Activated naive CD8-positive, alpha-beta T cell treated with anti-CD3 and anti-CD28 coated beads, Interleukin-2, amount 50 U/mL, for 24 hours (primary cell): ENCODE results near the gene MAS1.
A peak's percentile ranks its signal among the peaks of the same experiment; 100 is the strongest.
"Not testable (repeated sequence)": the region's sequence is repeated elsewhere in the genome, so short reads cannot be mapped to it uniquely, and the experiment has no call there.

Source experiments
- ATAC-seq: fragments of 150-1000 bp; cut with Tn5 transposase; one replicate; pipeline ENCODE4 v1.10.0; 2021
- DNase-seq: peaks from one replicate; pipeline ENCODE4 v3.0.0; 2021
- H3K27ac Mint-ChIP-seq: one replicate; pipeline ENCODE4 v1.8.0; 2021; ENCODE audit warnings: mild to moderate bottlenecking, mixed read lengths
- H3K27me3 Mint-ChIP-seq: one replicate; pipeline ENCODE4 v1.8.0; 2021; ENCODE audit warnings: mixed read lengths
- H3K36me3 Mint-ChIP-seq: one replicate; pipeline ENCODE4 v1.8.0; 2021; ENCODE audit warnings: low read depth, mixed read lengths
- H3K4me1 Mint-ChIP-seq: one replicate; pipeline ENCODE4 v1.8.0; 2021; ENCODE audit warnings: mixed read lengths
- H3K4me3 Mint-ChIP-seq: one replicate; pipeline ENCODE4 v1.8.0; 2021; ENCODE audit warnings: mild to moderate bottlenecking, moderate library complexity, mixed read lengths
- H3K9me3 Mint-ChIP-seq: one replicate; pipeline ENCODE4 v1.8.0; 2021; ENCODE audit warnings: mixed read lengths

Gene MAS1

GRCh38 chr6:159890792-159891191 lies at the start of gene MAS1:
Gene MAS1 (plus strand): TSS chr6:159890988. CDS start chr6:159906956, 15,968 bp downstream.
- no peak within 1 kb of the TSS for H3K4me3 Mint-ChIP-seq
- no peaks in the 10 kb centered on the region for H3K4me1 Mint-ChIP-seq
- no peaks in the 10 kb centered on the region for H3K36me3 Mint-ChIP-seq
- H3K27me3 Mint-ChIP-seq: peaks cover 36% of the 10 kb centered on the region
- H3K9me3 Mint-ChIP-seq: no peaks in the 10 kb centered on the region
- ATAC-seq: no peak
- no peak within 1 kb of the TSS for H3K27ac Mint-ChIP-seq
- no peak for DNase-seq

- no peaks in the 10 kb centered on the region for H3K9me3 Mint-ChIP-seq
- no peak for DNase-seq
- H3K4me1 Mint-ChIP-seq: no peaks in the 10 kb centered on the region
- ATAC-seq: no peak
- H3K27ac Mint-ChIP-seq: no peak overlapping the region
- H3K27me3 Mint-ChIP-seq: no peaks in the 10 kb centered on the region
- H3K4me3 Mint-ChIP-seq: no peak overlapping the region
- no peaks in the 10 kb centered on the region for H3K36me3 Mint-ChIP-seq
Measured at GRCh38 chr6:159842035-159842434, 48.8 kb upstream of the MAS1 start.

- no peak overlapping the region for H3K27ac Mint-ChIP-seq
- H3K27me3 Mint-ChIP-seq: no peaks in the 10 kb centered on the region
- H3K36me3 Mint-ChIP-seq: no peaks in the 10 kb centered on the region
- ATAC-seq (peak; percentile 24), DNase-seq (no peak)
- H3K4me1 Mint-ChIP-seq: no peaks in the 10 kb centered on the region
- H3K9me3 Mint-ChIP-seq: peaks cover 4% of the 10 kb centered on the region
- no peak overlapping the region for H3K4me3 Mint-ChIP-seq
Measured at GRCh38 chr6:159844737-159845645, 45.8 kb upstream of the MAS1 start.

- not testable (repeated sequence) for H3K9me3 Mint-ChIP-seq, H3K27me3 Mint-ChIP-seq, ATAC-seq, H3K4me1 Mint-ChIP-seq, H3K4me3 Mint-ChIP-seq, H3K27ac Mint-ChIP-seq, H3K36me3 Mint-ChIP-seq, DNase-seq
Measured at GRCh38 chr6:159848552-159848951, 42.2 kb upstream of the MAS1 start.

- not testable (repeated sequence) for DNase-seq, H3K27ac Mint-ChIP-seq, ATAC-seq, H3K27me3 Mint-ChIP-seq, H3K4me3 Mint-ChIP-seq, H3K36me3 Mint-ChIP-seq, H3K4me1 Mint-ChIP-seq, H3K9me3 Mint-ChIP-seq
Measured at GRCh38 chr6:159849851-159850250, 40.9 kb upstream of the MAS1 start.

GRCh38 chr6:159852877-159853276 lies 37.9 kb upstream of the MAS1 start:
- Mint-ChIP-seq H3K27me3 (no peaks in the 10 kb centered on the region), H3K4me3 (no peak overlapping the region), H3K9me3 (peaks cover 10% of the 10 kb centered on the region), H3K27ac (no peak overlapping the region), H3K4me1 (no peaks in the 10 kb centered on the region), H3K36me3 (no peaks in the 10 kb centered on the region)
- DNase-seq: no peak
- ATAC-seq: no peak

- DNase-seq (no peak), ATAC-seq (no peak)
- H3K4me1 Mint-ChIP-seq: no peaks in the 10 kb centered on the region
- no peaks in the 10 kb centered on the region for H3K36me3 Mint-ChIP-seq
- H3K9me3 Mint-ChIP-seq: peaks cover 8% of the 10 kb centered on the region
- H3K4me3 Mint-ChIP-seq: no peak overlapping the region
- H3K27ac Mint-ChIP-seq: no peak overlapping the region
- no peaks in the 10 kb centered on the region for H3K27me3 Mint-ChIP-seq
Measured at GRCh38 chr6:159853754-159854153, 37.0 kb upstream of the MAS1 start.

- Mint-ChIP-seq H3K4me1 (no peaks in the 10 kb centered on the region), H3K9me3 (peaks cover 8% of the 10 kb centered on the region), H3K27me3 (no peaks in the 10 kb centered on the region), H3K36me3 (no peaks in the 10 kb centered on the region), H3K4me3 (no peak overlapping the region), H3K27ac (no peak overlapping the region)
- ATAC-seq (no peak), DNase-seq (no peak)
Measured at GRCh38 chr6:159854959-159855358, 35.8 kb upstream of the MAS1 start.

GRCh38 chr6:159858259-159858658 lies 32.5 kb upstream of the MAS1 start:
- H3K27me3 Mint-ChIP-seq: no peaks in the 10 kb centered on the region
- ATAC-seq (no peak), DNase-seq (no peak)
- H3K27ac Mint-ChIP-seq: no peak overlapping the region
- no peak overlapping the region for H3K4me3 Mint-ChIP-seq
- peaks cover 8% of the 10 kb centered on the region for H3K9me3 Mint-ChIP-seq
- H3K4me1 Mint-ChIP-seq: peaks cover 15% of the 10 kb centered on the region
- H3K36me3 Mint-ChIP-seq: no peaks in the 10 kb centered on the region

GRCh38 chr6:159860482-159860881 lies 30.3 kb upstream of the MAS1 start:
- no peak for DNase-seq
- no peak overlapping the region for H3K4me3 Mint-ChIP-seq
- H3K9me3 Mint-ChIP-seq: peaks cover 8% of the 10 kb centered on the region
- H3K27me3 Mint-ChIP-seq: no peaks in the 10 kb centered on the region
- ATAC-seq: no peak
- no peaks in the 10 kb centered on the region for H3K36me3 Mint-ChIP-seq
- H3K4me1 Mint-ChIP-seq: peaks cover 15% of the 10 kb centered on the region
- H3K27ac Mint-ChIP-seq: no peak overlapping the region

GRCh38 chr6:159862103-159862502 lies 28.7 kb upstream of the MAS1 start:
- Mint-ChIP-seq H3K36me3 (no peaks in the 10 kb centered on the region), H3K9me3 (peaks cover 4% of the 10 kb centered on the region), H3K27ac (no peak overlapping the region), H3K4me3 (no peak overlapping the region), H3K27me3 (no peaks in the 10 kb centered on the region), H3K4me1 (peaks cover 15% of the 10 kb centered on the region)
- DNase-seq (no peak), ATAC-seq (no peak)

GRCh38 chr6:159863341-159863740 lies 27.4 kb upstream of the MAS1 start:
- not testable (repeated sequence) for H3K9me3 Mint-ChIP-seq, H3K27ac Mint-ChIP-seq, H3K27me3 Mint-ChIP-seq, H3K4me3 Mint-ChIP-seq, H3K36me3 Mint-ChIP-seq
- H3K4me1 Mint-ChIP-seq: peaks cover 15% of the 10 kb centered on the region
- DNase-seq (peak; percentile 22), ATAC-seq (peak; percentile 72)

GRCh38 chr6:159865226-159865920 lies 25.4 kb upstream of the MAS1 start:
- Mint-ChIP-seq H3K9me3 (no peaks in the 10 kb centered on the region), H3K4me1 (peaks cover 15% of the 10 kb centered on the region), H3K27me3 (no peaks in the 10 kb centered on the region), H3K27ac (no peak overlapping the region), H3K4me3 (no peak overlapping the region), H3K36me3 (no peaks in the 10 kb centered on the region)
- DNase-seq (no peak), ATAC-seq (no peak)

GRCh38 chr6:159866286-159867247 lies 24.2 kb upstream of the MAS1 start:
- H3K4me1 Mint-ChIP-seq: peaks cover 15% of the 10 kb centered on the region
- no peaks in the 10 kb centered on the region for H3K27me3 Mint-ChIP-seq
- H3K27ac Mint-ChIP-seq: no peak overlapping the region
- H3K4me3 Mint-ChIP-seq: no peak overlapping the region
- DNase-seq (no peak), ATAC-seq (no peak)
- H3K36me3 Mint-ChIP-seq: no peaks in the 10 kb centered on the region
- no peaks in the 10 kb centered on the region for H3K9me3 Mint-ChIP-seq
